ENCODE results near the gene GLRA3. TPM values are rescaled to one million over a fixed set of nuclear protein-coding genes. Genes with fewer than 3 reads are reported as not detected.

GLRA3 gene
- polyA plus RNA-seq, 1 donor (not counting 4 experiments of a cell fraction or from before 2014, with no cell fraction given) = not detected

DNA sequence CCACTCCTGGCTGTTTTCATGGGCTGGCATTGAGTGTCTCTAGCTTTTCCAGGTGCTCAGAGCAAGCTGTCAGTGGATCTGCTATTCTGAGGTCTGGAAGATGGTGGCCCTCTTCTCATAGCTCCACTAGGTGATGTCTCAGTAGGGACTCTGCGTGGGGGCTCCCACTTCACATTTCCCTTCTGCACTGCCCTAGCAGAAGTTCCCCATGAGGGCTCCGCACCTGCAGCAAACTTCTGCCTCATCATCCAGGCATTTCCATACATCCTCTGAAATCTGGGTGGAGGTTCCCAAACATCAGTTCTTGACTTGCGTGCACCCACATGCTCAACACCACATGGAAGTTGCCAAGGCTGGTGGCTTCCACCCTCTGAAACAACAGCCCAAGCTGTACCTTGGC lies 13.8 kb downstream of the GLRA3 start:
- dilution Hi-C loops (cut with MboI; ENCODE audit: extremely low pct_ligation_motif_present, low sequenced_read_pairs) = no loop called here
- Histone ChIP-seq H3K27ac (ENCODE audit: control insufficient read depth, insufficient read depth, low read length) (no peak overlapping the region), H3K9me3 (ENCODE audit: control insufficient read depth, low read depth, low read length) (no peaks in the 10 kb centered on the region), H4K20me1 (ENCODE audit: control insufficient read depth, extremely low read depth, insufficient read depth, low read length) (no peaks in the 10 kb centered on the region), H3K9me1 (ENCODE audit: control insufficient read depth, extremely low read depth, insufficient read depth, low read length) (no peaks in the 10 kb centered on the region), H3K36me3 (ENCODE audit: control insufficient read depth in 2 of 2, extremely low read depth in 1 of 2, insufficient read depth in 2 of 2, low read length in 2 of 2) (no peaks in the 10 kb centered on the region), H3K9ac (ENCODE audit: control insufficient read depth, extremely low read depth, insufficient read depth, low read length) (no peak overlapping the region), H2AFZ (ENCODE audit: control insufficient read depth, low read length) (no peak overlapping the region), H3K4me3 (ENCODE audit: control insufficient read depth in 2 of 3, extremely low read depth in 1 of 3, insufficient read depth in 2 of 3, low read depth in 1 of 3, low read length in 3 of 3) (no peak overlapping the region), H3K4me1 (ENCODE audit: control insufficient read depth, extremely low read depth, insufficient read depth, low read length) (no peaks in the 10 kb centered on the region), H3K27me3 (ENCODE audit: control insufficient read depth, extremely low read depth, insufficient read depth, low read length) (no peaks in the 10 kb centered on the region), H3K4me2 (ENCODE audit: control insufficient read depth, extremely low read depth, insufficient read depth, low read depth, low read length) (no peak overlapping the region), H3K79me2 (ENCODE audit: control insufficient read depth, insufficient read depth, low read length) (no peaks in the 10 kb centered on the region)
- FAIRE-seq (no peak), DNase-seq (ENCODE audit: low read depth, low spot score) (no peak)
- TF ChIP-seq, protein P1, sequence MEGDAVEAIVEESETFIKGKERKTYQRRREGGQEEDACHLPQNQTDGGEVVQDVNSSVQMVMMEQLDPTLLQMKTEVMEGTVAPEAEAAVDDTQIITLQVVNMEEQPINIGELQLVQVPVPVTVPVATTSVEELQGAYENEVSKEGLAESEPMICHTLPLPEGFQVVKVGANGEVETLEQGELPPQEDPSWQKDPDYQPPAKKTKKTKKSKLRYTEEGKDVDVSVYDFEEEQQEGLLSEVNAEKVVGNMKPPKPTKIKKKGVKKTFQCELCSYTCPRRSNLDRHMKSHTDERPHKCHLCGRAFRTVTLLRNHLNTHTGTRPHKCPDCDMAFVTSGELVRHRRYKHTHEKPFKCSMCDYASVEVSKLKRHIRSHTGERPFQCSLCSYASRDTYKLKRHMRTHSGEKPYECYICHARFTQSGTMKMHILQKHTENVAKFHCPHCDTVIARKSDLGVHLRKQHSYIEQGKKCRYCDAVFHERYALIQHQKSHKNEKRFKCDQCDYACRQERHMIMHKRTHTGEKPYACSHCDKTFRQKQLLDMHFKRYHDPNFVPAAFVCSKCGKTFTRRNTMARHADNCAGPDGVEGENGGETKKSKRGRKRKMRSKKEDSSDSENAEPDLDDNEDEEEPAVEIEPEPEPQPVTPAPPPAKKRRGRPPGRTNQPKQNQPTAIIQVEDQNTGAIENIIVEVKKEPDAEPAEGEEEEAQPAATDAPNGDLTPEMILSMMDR (optimal IDR thresholded peaks at IDR 0.05 in 1 of 3, IDR thresholded peaks at IDR 0.05 in 1 of 3, conservative IDR thresholded peaks at IDR 0.05 in 1 of 3; ENCODE audit: extremely low read depth in 1 of 3, insufficient read depth in 2 of 3, low read length in 3 of 3) = no peak
- no peak for TF ChIP-seq EZH2 (IDR thresholded peaks at IDR 0.05; ENCODE audit: low read length)

DNA sequence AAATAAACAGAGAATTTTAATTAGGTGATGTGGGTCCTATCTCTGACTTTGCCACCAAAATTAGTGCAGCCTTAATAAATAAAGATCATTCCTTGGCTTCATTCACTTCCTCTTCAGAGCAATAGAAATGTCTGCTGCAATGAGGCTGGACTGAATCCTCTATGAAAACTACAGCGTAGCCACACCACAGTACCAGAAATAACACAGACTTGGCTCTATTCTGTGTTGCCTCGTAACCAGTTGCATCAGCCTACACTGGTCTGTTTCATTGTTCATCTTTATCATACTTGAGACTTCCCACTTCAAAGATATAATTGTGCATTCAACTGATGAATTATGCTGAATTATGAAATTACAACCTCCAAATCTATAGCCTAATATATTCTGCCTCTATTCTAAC lies 15.8 kb downstream of the GLRA3 start:
- dilution Hi-C loops (cut with MboI; ENCODE audit: extremely low pct_ligation_motif_present, low sequenced_read_pairs) = no loop called here
- H3K4me1 ChIP-seq (ENCODE audit: control insufficient read depth, extremely low read depth, insufficient read depth, low read length) = no peaks in the 10 kb centered on the region
- no peak for FAIRE-seq

More for the DNA sequence above, 15.8 kb downstream of the GLRA3 start:
- TF ChIP-seq EZH2 (IDR thresholded peaks at IDR 0.05; ENCODE audit: low read length) = no peak
- TF ChIP-seq, protein P1 (optimal IDR thresholded peaks at IDR 0.05 in 1 of 3, IDR thresholded peaks at IDR 0.05 in 1 of 3, conservative IDR thresholded peaks at IDR 0.05 in 1 of 3; ENCODE audit: extremely low read depth in 1 of 3, insufficient read depth in 2 of 3, low read length in 3 of 3) = no peak
- H3K4me2 ChIP-seq (ENCODE audit: control insufficient read depth, extremely low read depth, insufficient read depth, low read depth, low read length) = no peak overlapping the region
- no peaks in the 10 kb centered on the region for H3K79me2 ChIP-seq (ENCODE audit: control insufficient read depth, insufficient read depth, low read length)
- no peaks in the 10 kb centered on the region for H3K36me3 ChIP-seq (ENCODE audit: control insufficient read depth in 2 of 2, extremely low read depth in 1 of 2, insufficient read depth in 2 of 2, low read length in 2 of 2)
- H3K9me1 ChIP-seq (ENCODE audit: control insufficient read depth, extremely low read depth, insufficient read depth, low read length) = no peaks in the 10 kb centered on the region
- no peak overlapping the region for H3K9ac ChIP-seq (ENCODE audit: control insufficient read depth, extremely low read depth, insufficient read depth, low read length)
- DNase-seq (ENCODE audit: low read depth, low spot score) = no peak
- no peak overlapping the region for H3K27ac ChIP-seq (ENCODE audit: control insufficient read depth, insufficient read depth, low read length)
- no peak overlapping the region for H2AFZ ChIP-seq (ENCODE audit: control insufficient read depth, low read length)
- no peaks in the 10 kb centered on the region for H3K9me3 ChIP-seq (ENCODE audit: control insufficient read depth, low read depth, low read length)
- no peaks in the 10 kb centered on the region for H3K27me3 ChIP-seq (ENCODE audit: control insufficient read depth, extremely low read depth, insufficient read depth, low read length)
- H3K4me3 ChIP-seq (ENCODE audit: control insufficient read depth in 2 of 3, extremely low read depth in 1 of 3, insufficient read depth in 2 of 3, low read depth in 1 of 3, low read length in 3 of 3) = no peak overlapping the region
- H4K20me1 ChIP-seq (ENCODE audit: control insufficient read depth, extremely low read depth, insufficient read depth, low read length) = no peaks in the 10 kb centered on the region
